Hepatic stellate cell (primary cell): ENCODE measurements around the gene OSGIN1.

ENCODE experiments used
- DNase-seq: peaks from one replicate; pipeline ENCODE4 v3.0.0; 2011; ENCODE audit warnings: low spot score

OSGIN1 gene, protein sequence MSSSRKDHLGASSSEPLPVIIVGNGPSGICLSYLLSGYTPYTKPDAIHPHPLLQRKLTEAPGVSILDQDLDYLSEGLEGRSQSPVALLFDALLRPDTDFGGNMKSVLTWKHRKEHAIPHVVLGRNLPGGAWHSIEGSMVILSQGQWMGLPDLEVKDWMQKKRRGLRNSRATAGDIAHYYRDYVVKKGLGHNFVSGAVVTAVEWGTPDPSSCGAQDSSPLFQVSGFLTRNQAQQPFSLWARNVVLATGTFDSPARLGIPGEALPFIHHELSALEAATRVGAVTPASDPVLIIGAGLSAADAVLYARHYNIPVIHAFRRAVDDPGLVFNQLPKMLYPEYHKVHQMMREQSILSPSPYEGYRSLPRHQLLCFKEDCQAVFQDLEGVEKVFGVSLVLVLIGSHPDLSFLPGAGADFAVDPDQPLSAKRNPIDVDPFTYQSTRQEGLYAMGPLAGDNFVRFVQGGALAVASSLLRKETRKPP

DNA sequence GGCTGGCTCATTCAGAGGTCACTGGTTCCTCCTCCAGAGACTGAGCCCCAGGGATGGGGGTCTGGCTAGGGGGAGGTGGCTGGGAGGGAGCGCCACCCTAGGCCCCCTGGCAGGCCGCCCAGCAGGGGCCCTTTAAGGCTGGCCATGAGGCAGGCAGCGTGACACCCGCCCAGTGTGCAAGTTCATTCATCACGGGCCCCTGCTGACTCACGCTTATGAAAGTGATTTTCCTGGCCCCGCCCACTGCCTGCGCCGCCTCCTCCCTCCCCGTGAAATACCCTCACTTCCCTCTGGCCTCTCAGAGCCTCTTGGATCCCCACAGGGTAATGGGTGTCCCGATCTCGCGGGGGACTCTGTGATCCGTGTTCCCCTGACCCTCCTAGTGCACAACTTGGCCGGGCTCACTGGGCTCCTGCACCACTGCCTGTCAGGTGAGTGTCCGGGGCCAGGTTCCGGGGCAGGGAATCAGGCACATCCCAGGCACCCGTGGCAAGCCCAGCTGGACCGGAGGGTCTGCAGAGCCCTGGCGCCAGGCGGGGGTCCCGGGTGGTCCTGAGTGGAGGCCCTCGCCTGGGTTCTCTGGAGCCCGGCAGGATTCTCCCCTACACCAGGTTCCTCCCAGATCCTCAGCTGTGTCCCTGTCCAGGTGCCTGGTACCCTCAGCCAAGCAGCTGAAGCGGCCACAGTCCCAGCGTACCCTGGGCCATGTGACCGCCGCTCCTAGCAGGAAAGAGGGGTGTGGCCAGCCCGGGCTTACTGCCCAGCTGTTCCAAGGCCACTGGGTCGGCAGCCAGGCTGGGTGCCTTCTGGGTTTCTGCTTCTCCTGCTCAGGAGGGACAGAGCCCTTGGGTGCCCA, at the start of gene OSGIN1:
TSS of gene OSGIN1 (plus strand) at position 301 of the 856 bp plus-strand sequence. CDS start 4,432 bp downstream, outside the sequence.
- peak; percentile 96 for DNase-seq

DNA sequence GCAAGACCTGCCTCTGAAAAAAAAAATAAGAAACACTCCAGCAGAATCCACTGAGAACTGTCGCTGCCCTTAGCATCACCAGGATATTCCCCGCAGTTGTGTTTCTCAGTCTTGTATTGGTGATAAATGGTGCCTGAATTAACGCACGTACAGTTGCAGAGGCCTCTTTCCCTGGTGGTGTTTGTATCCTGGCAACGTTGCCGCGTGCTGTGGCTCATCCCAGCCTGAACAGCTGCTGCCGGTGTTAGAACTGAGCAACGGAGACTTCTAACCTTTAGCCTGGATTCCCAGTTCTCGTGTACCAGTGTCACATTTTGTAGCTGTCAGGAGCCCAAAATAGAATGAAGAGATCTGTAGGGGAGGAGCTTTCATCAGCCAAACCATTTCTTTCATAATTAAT, 49.3 kb upstream of the OSGIN1 start:
- DNase-seq, result peak; percentile 40

DNA sequence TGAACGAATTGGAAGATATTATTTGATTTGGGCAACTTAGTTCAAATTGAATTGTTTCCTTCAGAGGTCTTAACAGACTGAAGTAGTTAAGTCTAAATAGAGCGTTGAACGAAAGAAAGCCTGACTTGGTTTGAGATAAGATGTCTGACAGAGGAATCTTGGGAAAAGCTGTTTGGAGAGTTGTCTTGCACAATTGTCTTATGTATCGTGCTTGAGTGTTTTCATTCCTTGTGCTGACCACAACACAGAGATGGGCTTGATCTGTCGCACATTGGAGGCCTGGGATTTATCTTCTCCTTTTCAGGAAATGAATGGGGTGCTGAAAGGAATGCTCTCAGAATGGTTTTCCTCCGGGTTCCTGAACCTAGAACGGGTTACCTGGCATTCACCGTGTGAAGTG, 46.4 kb upstream of the OSGIN1 start:
- no peak for DNase-seq

DNA sequence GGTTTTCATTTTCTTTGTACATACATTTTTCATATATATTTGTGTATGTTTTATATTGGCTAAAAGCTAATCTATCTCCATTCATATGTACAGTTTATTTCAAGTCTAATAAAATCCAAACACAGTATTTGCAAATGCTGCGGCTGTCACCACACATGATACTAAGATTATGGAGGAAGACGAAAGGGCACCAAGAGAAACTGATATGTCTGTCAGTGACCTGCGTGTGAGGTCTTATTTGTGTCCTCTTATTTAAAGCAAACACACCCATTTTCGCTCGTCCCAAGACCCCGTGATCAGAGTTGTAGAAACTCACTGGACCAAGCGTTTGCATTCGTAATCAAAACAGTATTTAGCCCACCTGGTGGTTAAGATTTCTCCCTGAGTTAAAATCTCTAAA, 45.9 kb upstream of the OSGIN1 start:
- no peak for DNase-seq

DNA sequence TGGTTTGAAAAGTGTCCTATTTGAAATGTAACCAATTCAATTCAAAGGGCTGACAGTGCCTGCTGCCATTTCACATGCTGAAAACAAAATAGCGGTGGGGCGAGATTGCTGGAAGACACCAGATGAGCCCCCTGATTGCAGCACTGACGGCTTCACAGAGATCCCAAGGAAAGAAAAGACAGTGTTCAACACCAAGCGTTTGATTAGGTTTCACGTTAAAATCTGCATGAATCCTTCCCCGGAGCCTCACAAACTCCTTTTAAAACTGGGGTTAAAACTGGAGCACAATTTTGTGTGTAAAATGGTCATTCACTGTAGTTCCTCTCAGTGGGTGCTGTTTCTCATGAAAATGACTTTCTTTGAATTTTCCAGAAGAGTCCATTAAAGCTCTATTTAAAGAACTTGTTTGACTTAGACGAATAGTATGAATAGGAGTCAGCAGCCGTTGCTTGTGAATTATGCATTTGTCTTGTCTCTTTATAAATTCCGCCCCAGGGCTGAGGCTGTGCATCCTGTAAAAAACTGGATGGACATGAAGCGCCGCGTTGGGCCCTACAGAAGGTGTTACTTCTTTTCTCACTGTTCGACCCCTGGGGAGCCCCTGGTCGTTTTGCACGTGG, 45.3 kb upstream of the OSGIN1 start:
- no peak for DNase-seq

DNA sequence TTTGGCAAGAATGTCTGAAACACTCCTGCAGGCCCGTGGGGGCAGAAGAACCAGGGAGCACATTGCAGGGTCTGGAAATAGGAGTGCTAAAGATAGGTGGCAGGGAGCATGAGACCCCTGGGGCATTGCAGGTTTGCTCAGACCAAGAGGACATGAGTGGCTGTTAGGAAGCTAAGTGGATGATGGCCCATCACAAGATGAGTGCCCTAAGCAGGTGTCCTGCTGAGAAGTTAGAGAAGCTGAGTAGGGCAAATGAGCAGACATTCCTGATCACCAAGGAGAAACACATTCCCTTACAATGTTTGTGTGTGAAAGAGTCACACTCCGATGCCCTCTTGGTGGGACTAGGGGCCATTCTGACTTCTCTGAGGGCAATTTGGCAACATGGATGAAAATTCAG, 44.2 kb upstream of the OSGIN1 start:
- DNase-seq, result no peak

DNA sequence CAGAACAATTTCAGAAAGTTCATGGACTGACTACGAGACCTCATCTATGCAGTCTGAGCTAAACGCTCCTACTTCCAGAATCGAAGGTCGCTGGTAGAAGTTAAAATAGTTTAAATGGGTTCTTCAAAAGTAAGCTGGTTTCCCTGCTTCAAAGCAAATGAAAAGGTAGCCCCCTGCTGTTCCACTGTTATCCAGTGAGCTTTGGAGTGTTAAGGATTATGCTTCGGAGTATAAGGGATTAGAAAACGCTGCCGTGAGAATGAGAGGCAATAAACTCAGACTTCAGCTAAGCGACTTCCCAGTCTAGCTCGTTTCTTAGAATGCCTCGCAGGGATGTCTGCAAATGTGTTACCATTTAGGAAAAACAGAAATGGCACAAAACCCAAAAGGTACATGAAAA, 41.8 kb upstream of the OSGIN1 start:
- DNase-seq, result no peak

DNA sequence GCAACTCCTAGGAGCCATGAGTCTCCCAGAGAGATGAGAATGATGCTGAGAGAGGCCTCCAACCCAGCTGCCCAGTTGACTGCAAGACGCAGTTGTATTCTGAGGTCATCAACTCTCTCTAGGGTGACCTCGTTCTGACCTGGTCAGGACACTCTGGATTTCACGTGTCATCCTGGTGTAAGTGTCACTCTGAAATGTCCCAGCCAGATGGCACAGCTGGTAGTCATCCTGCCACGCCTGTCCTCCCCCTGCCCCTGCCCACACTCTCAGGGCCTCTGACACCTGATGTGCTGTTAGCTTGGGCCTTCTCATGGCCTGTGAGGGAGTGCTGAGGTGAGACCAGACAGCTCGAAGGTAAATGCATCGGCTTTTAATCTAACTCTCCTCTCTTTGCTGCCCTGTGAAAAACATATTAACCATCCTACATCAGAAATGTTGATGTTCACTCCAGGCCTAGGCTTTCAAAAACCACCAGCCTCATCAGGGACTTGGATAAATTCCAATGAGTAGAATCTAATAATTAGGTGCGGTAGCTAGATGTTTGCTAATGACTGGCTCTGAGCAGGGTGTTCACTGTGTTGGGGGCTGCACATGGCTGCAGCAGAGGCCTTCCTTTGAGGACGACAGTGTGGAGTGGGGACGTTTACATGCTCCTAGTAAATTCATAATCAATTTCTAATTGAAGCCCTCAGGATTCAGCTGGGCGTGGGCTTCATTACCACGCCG, 40.4 kb upstream of the OSGIN1 start:
- no peak for DNase-seq

DNA sequence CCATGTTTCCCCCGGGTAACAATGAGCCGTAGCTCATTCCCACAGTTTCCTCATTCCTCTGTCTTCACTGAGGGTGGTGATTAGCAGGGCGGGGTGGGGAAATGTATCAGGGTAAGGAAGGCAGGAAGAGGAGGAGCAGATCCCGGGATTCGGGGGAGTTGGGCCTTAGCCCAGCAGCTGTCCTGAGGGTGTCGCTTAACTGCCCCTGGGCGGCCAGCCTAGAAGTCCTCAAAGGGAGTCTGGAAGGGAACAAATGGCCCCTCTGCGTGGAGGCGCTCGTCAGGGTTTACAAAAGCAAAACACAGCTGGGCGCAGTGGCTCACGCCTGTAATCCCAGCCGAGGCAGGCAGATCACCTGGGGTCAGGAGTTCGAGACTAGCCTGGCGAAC, 39.8 kb upstream of the OSGIN1 start:
- DNase-seq, result no peak

DNA sequence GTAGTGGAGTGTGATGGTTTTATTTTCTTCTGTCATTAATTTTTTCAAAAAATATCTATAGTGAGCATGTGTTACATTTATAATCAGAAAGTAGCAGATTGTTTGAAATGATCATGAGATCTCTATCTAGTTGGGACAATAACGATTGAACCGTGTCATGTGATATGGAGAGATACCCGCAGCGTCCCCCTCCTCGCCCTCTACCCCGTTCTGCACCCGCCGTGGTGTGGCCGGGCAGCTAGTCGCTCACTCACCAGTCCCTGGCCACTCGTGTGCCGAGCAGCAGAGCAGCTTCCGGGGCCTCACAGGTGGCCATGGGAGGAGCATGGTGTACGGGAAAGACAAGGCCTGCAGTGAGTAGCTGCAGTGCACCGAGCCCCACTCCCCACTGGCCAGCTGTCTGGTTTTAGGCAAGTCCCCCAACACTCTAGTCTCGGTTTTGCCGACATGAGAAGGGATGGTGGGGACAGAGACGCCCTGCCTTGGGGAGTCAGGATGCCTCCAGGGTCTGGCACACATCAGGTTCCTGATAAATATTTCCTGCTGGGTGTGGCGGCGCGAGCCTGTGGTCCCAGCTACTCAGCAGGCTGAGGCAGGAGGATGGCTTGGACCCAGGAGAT, 38.8 kb upstream of the OSGIN1 start:
- DNase-seq, result no peak

DNA sequence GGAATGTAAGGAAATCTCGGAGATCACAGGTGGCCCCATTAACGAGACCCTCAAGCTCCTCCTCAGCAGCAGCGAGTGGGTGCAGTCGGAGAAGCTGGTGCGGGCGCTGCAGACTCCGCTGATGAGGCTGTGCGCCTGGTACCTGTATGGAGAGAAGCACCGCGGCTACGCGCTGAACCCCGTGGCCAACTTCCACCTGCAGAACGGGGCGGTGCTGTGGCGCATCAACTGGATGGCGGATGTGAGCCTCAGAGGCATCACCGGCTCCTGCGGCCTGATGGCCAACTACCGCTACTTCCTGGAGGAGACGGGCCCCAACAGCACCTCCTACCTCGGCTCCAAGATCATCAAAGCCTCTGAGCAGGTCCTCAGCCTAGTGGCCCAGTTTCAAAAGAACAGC, 38.0 kb upstream of the OSGIN1 start:
- no peak for DNase-seq

DNA sequence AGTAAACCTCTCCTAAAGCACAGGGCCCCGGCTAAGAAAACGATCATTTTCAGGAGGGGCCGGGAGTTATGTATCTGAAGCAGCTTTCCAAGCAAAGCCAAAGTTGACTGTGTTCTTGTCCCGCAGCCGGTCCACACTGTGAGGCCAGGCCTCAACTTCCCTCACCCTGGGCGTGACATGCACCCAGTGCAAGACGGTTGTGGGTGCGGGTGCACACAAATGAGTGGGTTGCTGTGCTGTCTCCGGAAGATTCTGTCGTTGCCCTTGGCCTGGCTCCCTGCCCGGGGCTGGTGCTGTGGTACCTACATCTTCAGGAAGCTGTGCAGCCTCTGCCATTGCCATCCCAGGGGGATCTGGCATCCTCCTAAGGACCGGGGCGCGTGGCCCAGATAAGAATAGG, 37.5 kb upstream of the OSGIN1 start:
- no peak for DNase-seq

DNA sequence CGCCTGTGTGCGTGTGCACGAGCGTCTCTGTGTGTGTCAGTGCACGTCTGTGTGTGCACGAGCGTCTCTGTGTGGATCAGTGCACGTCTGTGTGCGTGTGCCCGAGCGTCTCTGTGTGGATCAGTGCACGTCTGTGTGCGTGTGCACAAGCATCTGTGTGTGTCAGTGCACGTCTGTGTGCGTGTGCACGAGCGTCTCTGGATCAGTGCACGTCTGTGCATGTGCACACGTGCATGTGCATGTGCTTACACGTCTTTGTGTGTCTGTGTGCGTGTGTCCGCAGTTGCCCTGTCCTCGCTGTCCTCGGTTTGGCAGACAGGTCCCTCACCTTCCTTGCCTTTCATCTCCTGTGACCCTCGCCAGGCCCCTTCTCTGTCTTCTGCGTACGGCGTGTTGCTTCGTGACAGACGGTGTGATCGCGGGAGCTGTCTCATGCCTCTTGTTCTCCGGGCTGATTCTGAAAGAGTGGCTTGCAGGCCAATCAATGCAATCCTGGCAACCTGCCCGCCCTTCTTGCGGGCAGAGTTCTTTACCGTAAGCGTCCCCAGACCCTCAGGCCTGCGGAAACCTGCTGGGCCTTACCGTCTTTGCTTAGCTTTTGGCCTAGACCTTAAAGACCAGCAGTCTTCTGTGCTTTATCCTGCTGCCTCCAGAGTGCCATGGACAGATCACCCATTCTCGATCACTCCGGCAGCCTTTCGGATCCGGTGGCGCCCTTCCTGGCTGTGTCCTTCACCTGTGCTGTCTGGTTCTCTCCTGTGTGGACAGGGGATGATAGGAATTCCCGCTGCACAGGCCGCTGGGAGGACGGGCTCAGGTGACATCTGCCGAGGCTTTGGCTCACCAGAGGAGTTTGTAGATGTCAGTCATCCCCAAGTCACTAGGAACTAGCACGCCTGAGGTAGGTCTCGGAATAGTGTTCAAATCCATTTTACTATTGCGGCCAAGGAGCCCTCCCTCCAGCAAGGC, 35.6 kb upstream of the OSGIN1 start:
- no peak for DNase-seq

DNA sequence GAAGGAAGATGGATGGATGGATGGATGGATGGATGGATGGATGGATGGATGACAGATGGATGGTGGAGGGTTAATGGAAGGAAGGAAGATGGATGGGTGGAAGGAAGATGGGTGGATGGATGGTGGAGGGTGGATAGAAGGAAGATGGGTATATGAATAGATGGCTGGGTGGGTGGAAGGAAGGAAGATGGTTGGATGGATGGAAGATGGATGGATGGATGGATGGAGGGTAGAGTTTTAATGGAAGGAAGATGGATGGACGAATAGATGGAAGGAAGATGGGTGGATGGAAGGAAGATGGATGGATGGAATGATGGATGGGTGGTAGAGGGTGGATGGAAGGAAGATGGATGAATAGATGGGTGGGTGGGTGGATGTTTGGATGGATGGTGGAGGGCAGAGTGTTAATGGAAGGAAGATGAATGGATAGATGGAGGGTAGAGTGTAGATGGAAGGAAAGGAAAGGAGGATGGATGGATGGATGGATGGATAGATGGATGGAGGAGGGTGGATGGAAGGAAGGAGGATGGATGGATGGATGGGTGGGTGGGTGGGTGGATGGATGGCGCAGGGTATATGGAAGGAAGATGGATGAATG, 32.0 kb upstream of the OSGIN1 start:
- DNase-seq, result no peak

DNA sequence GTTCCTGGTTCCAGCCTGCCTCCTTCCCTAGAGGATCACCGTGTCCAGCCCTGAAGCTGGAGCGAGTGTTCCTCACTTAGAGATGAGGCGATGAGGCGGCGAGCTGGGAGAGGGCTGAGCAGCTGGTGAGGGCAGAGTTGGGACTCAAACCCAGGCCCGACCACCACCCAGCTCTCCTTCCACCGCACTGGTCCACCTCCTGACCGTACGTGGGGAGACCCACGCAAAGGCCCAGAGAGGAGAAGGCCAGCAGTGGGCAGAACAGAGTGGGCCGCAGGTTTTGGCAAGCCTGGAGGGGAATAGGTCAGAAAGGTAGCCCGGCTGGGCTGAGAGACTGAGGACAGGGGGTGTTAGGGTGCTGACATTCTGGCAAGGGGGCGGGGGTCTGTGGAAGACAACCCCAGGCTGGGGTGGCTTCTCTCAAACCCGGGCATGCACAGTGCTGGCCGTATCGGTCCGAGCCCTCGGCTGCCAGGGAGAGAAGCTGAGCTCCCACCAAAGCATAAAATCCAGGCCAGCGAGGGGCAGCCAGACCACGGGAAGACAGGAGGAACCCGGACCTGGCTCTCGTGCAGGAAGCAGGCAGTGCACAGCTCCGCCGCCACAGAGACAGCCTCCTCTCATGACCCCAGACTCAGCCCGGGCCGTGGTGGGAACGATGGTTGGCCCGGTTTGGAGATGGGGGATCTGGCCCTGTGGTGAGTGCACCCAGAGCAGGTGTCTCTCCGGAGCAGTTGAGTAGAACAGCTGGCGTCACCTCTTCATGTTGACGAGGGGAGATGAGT, 29.3 kb upstream of the OSGIN1 start:
- no peak for DNase-seq

DNA sequence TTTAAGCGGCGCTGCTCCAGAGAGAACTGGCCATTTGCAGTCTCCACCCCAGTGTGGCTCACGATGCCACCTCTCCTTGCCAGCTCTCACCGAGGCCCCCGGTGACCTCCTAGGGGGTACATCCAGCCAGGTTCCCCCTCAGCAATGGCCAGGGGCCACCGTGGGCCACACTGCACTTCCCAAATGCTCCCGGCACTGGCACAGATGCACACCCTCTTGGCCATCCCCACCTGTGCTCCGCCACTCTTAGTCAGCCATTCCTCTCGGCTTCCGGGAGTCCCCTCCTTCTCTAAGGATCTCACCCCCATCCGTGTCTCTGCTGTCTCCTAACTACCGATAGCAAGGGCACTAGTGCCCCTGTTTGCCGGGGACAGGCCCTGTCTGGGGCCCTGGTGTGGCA, 28.4 kb upstream of the OSGIN1 start:
- DNase-seq, result no peak

DNA sequence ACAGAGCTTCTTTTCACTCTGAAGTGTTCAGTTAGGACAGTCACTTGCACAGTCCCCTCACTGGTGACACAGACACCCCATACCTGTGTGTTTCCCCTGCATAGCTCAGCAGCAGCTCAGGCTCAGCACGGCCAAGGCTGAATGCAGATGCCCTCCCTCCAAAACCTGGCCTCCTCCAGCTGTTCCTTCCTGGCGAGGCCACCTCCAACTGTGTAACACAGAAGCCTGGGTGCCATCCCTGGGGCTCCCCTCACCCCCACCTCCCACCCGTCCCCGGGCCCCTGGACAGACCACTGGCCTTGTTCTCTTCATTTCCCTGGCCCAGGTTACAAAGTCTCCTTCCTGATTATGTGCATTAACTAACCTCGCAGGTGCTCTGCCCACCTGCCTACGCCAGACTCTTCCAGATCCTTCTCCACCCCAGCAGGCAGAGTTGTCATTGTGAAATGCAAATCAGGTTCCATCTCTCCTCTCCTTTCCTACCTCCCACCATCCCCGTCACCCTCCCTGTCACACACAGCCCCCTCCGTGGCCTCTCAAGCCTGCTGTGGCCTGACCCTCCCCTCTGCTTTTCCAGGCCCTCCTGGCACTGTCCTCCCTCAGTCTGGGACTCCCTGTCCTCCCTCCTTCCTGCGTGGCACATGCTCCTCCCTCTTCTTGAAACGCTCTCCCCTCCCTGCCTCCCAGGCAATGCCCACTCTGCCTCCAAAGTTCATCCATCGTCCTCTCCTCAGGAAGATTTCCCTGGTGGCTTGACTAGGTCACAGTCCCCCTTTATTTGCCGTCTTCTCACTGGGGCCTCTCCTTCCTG, 27.7 kb upstream of the OSGIN1 start:
- DNase-seq, result no peak
